Cardiac fibroblast (primary cell): Measurements from ENCODE around the gene FGGY.
A peak's percentile ranks its signal among the peaks of the same experiment; 100 is the strongest.
"Not testable (repeated sequence)": the region's sequence is repeated elsewhere in the genome, so short reads cannot be mapped to it uniquely, and the experiment has no call there.

Experiments used
- DNase-seq, 2 donors: peaks; one replicate each; pipeline versions ENCODE4 v3.0.0 to v3.0.0-alpha.2; 2010; ENCODE audit warnings: low read depth in 2 of 2
- H3K4me3 ChIP-seq, 2 donors: replicated peaks in 1 of 2; 1 replicate in 1 of 2; 2 replicates in 1 of 2; pipeline ENCODE4 v1.5.1; 2011; ENCODE audit warnings: low read depth in 2 of 2, low read length in 2 of 2, mild to moderate bottlenecking in 2 of 2, moderate library complexity in 1 of 2
- CTCF ChIP-seq: IDR thresholded peaks from one replicate; pipeline ENCODE4 v1.5.1; 2011; ENCODE audit warnings: low read depth, mild to moderate bottlenecking, low read length, inconsistent platforms

FGGY gene

GRCh38 chr1:59640851-59641250, 344.0 kb downstream of the FGGY start:
- no peak for TF ChIP-seq CTCF
- peak; percentile 17 to 26 for DNase-seq
- H3K4me3 ChIP-seq = no peak overlapping the region

- no peak for TF ChIP-seq CTCF
- DNase-seq = peak in 1 of 2 donors; percentile 23
- no peak overlapping the region for H3K4me3 ChIP-seq
These were observed 344.9 kb downstream of the FGGY start for GRCh38 chr1:59641836-59642235.

GRCh38 chr1:59643526-59643925, 346.6 kb downstream of the FGGY start:
- DNase-seq = no peak
- no peak for TF ChIP-seq CTCF
- H3K4me3 ChIP-seq = no peak overlapping the region

GRCh38 chr1:59645893-59646292, 349.0 kb downstream of the FGGY start:
- DNase-seq = peak in 1 of 2 donors; percentile 46

GRCh38 chr1:59653142-59653958, 356.5 kb downstream of the FGGY start:
- not testable (repeated sequence) for H3K4me3 ChIP-seq, DNase-seq

More at GRCh38 chr1:59645893-59646292, 349.0 kb downstream of the FGGY start:
- H3K4me3 ChIP-seq = no peak overlapping the region
- TF ChIP-seq CTCF = no peak

GRCh38 chr1:59653968-59654367, 357.1 kb downstream of the FGGY start:
- H3K4me3 ChIP-seq = no peak overlapping the region
- DNase-seq = no peak
- no peak for TF ChIP-seq CTCF

GRCh38 chr1:59657873-59658465, 361.1 kb downstream of the FGGY start:
- H3K4me3 ChIP-seq = no peak overlapping the region
- TF ChIP-seq CTCF = no peak

More at GRCh38 chr1:59657873-59658465, 361.1 kb downstream of the FGGY start:
- no peak for DNase-seq
